HT1080 (cell line): Measurements from ENCODE around the gene USP15. TPM values are rescaled to one million over a fixed set of nuclear protein-coding genes. Genes with fewer than 3 reads are reported as not detected.
"Not testable (repeated sequence)": the region's sequence is repeated elsewhere in the genome, so short reads cannot be mapped to it uniquely, and the experiment has no call there.

Experiments
- DNase-seq: peaks from one replicate; pipeline ENCODE4 v3.0.0-alpha.2; 2015; ENCODE audit warnings: low read depth
- small RNA-seq: library from RNA; depleted of rRNA; stranded (forward); fragments of <200 nt; gene quantifications from one replicate; pipeline ENCODE3, GENCODE V24; 2014
- total RNA-seq: library from RNA; depleted of rRNA; stranded (reverse); fragments of >200 nt; shearing (Covaris generic); gene quantifications from 2 replicates; pipeline ENCODE4 v1.2.3, GENCODE V29; 2014; rRNA removed

USP15 gene
- total RNA-seq, 1 experiment from 2014 or later, result 58.4 TPM

- peak; percentile 22 for DNase-seq
Measured at GRCh38 chr12:62438098-62438692, 178.0 kb downstream of the USP15 start.

- DNase-seq, result no peak
Measured at GRCh38 chr12:62446754-62447452, 186.7 kb downstream of the USP15 start.

- DNase-seq, result no peak
Measured at GRCh38 chr12:62448436-62448835, 188.2 kb downstream of the USP15 start.

- not testable (repeated sequence) for DNase-seq
Measured at GRCh38 chr12:62455429-62455828, 195.2 kb downstream of the USP15 start.

- no peak for DNase-seq
Measured at GRCh38 chr12:62458626-62459025, 198.4 kb downstream of the USP15 start.

- no peak for DNase-seq
Measured at GRCh38 chr12:62459976-62460375, 199.8 kb downstream of the USP15 start.

GRCh38 chr12:62461171-62461837 is 201.1 kb downstream of the USP15 start:
- not testable (repeated sequence) for DNase-seq

GRCh38 chr12:62463252-62463651 is 203.0 kb downstream of the USP15 start:
- DNase-seq, result not testable (repeated sequence)

Small RNA genes lying within 50 kb of the gene (small RNA-seq; reads per million reads assigned to genes)
- not detected for gene RF00017
- gene RNU6-595P, result not detected

Other genes starting within 250 kb of the USP15 start
- gene MON2, start 206.4 kb downstream of the USP15 start, total RNA-seq, result 9.5 and 10.5 TPM in 2 replicates